OCI-LY7 (cell line): ENCODE data around the gene SLC30A3.

Experiments used
- CTCF ChIP-seq: fragments of 200-600 bp; sonication (generic); conservative IDR thresholded peaks from 2 replicates; pipeline ENCODE4 v1.5.1; 2014; ENCODE audit warnings: mild to moderate bottlenecking, antibody characterized with exemption, low read length, moderate library complexity, mixed read lengths
- EZH2phosphoT487 ChIP-seq: fragments of 200-600 bp; sonication (generic); IDR thresholded peaks from 2 replicates; pipeline ENCODE4 v1.6.1; 2018; ENCODE audit warnings: low read depth, borderline replicate concordance, mild to moderate bottlenecking, mixed run types, antibody characterized with exemption, low read length, moderate library complexity, mixed read lengths

GRCh38 chr2:27211241-27211942 lies 51.5 kb downstream of the SLC30A3 start:
- TF ChIP-seq CTCF (no peak), EZH2phosphoT487 (no peak)
